GM10248 (cell line): ENCODE data around the gene PAX7.

Source experiments
- CTCF ChIA-PET: fragments of 300-600 bp; sonication (Branson Sonifier 250); formaldehyde crosslinking; extraction: SDS; loops from one replicate; lab custom pipeline; 2021; ENCODE audit warnings: antibody characterized with exemption; lab: Yijun Ruan, JAX
- POLR2A ChIA-PET: fragments of 350-650 bp; sonication (Branson Sonifier 250); formaldehyde crosslinking; extraction: SDS; loops from one replicate; lab custom pipeline; 2020; ENCODE audit warnings: antibody characterized with exemption; lab: Yijun Ruan, JAX
- DNase-seq: peaks from one replicate; pipeline ENCODE4 v3.0.0; 2012; ENCODE audit errors: extremely low spot score
- CTCF ChIP-seq: IDR thresholded peaks from 2 replicates; pipeline ENCODE4 v1.5.1; 2012; ENCODE audit warnings: mild to moderate bottlenecking, low read depth; ENCODE audit errors: extremely low read depth, missing control alignments, control extremely low read depth

PAX7 gene

DNA sequence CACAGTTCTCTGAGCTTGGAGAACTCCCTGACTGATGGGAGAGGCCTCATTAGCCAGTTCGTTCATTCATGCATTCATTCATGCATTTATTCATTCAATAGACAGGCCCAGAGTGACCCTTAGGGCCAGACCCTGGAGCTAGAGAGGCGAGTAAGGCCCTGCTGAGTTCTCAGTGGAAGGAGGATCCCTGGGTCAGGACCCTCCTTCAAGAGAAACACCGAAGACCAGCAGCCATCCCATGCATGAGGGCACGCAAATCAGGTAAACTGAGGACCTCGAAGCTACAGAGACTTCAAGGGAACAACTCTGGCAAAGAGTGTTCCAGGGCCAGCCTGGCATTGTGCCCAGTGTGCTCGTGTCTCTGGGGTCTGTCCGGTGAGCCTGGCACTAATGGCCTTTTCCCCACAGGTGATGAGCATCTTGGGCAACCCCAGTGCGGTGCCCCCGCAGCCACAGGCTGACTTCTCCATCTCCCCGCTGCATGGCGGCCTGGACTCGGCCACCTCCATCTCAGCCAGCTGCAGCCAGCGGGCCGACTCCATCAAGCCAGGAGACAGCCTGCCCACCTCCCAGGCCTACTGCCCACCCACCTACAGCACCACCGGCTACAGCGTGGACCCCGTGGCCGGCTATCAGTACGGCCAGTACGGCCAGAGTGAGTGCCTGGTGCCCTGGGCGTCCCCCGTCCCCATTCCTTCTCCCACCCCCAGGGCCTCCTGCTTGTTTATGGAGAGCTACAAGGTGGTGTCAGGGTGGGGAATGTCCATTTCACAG lies 104.8 kb downstream of the PAX7 start:
- no peak for TF ChIP-seq CTCF
- CTCF ChIA-PET, result no interaction called here
- POLR2A ChIA-PET, result no interaction called here
- no peak for DNase-seq

GRCh38 chr1:18736958-18737357 lies 106.3 kb downstream of the PAX7 start:
- no peak for TF ChIP-seq CTCF
- ChIA-PET CTCF (no interaction called here), POLR2A (no interaction called here)
- DNase-seq, result no peak

GRCh38 chr1:18738126-18738525 lies 107.5 kb downstream of the PAX7 start:
- DNase-seq, result no peak
- ChIA-PET POLR2A (no interaction called here), CTCF (no interaction called here)
- TF ChIP-seq CTCF, result no peak

DNA sequence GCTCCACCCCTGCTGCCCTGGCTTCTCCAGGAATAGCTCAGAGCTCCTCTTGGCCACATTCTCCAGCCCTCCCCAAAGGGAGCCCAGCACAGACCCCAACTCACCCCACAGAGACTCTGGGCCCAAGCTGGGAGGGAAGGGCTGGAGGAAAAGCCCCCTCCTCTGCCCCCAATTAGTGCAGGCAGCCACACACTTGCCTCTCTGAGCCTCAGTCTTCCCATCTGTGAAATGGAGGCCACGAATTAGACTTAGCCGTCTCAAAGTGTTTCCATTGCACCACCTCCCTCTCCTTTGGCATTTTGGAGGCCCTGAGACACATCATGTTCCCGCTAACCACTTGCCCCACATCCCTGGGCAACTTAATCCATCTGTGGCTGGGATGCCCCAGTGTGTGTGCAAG lies 108.0 kb downstream of the PAX7 start:
- POLR2A ChIA-PET, result no interaction called here
- CTCF ChIA-PET, result no interaction called here
- no peak for DNase-seq
- TF ChIP-seq CTCF, result no peak

DNA sequence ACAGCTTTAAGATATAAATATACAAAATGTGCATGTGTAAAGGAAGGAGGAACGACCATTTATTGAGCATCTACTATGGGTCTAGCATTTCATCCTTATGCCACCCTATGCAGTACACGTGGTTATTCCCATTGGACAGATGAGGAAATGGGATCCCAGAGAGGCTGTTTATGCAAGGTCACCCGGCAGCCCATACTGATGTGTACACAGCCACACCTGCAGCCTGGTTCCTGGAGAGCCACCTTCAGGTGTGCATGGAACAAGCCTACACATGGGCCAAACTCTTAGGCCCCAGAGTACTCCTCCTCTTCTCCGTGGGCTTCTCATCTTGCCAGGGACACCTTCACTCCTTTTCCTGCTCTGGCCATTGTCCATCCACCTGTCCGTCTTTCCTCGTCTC lies 108.8 kb downstream of the PAX7 start:
- CTCF ChIA-PET, result no interaction called here
- TF ChIP-seq CTCF, result no peak
- POLR2A ChIA-PET, result no interaction called here
- DNase-seq, result no peak

GRCh38 chr1:18739897-18740296 lies 109.3 kb downstream of the PAX7 start:
- POLR2A ChIA-PET, result no interaction called here
- no peak for TF ChIP-seq CTCF
- CTCF ChIA-PET, result no interaction called here
- no peak for DNase-seq

DNA sequence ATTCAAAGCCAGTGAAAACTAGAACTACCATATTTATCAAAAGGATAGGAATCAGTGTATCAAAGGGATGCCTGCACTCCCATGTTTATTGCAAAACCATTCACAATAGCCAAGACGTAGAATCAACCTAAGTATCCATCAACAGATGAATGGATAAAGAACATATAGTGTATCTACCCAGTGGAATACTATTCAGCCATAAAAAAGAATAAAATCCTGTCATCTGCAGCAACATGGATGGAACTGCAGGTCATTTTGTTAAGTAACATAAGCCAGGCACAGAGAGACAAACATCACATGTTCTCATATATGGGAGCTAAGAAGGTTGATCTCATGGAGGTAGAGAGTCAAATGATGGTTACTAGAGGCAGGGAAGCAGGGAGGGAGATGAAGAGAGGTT lies 110.0 kb downstream of the PAX7 start:
- DNase-seq, result no peak
- POLR2A ChIA-PET, result no interaction called here
- CTCF ChIA-PET, result no interaction called here

More for the DNA sequence above, 110.0 kb downstream of the PAX7 start:
- TF ChIP-seq CTCF, result no peak
